HG02885 (cell line): ENCODE data around the gene DCST2.

Experiments used
- ATAC-seq: cut with Tn5 transposase; IDR thresholded peaks from one replicate; pipeline ENCODE4 v1.9.1; 2021; ENCODE audit warnings: mild to moderate bottlenecking; ENCODE audit not compliant: unreplicated experiment, poor library complexity

The DCST2 gene

DNA sequence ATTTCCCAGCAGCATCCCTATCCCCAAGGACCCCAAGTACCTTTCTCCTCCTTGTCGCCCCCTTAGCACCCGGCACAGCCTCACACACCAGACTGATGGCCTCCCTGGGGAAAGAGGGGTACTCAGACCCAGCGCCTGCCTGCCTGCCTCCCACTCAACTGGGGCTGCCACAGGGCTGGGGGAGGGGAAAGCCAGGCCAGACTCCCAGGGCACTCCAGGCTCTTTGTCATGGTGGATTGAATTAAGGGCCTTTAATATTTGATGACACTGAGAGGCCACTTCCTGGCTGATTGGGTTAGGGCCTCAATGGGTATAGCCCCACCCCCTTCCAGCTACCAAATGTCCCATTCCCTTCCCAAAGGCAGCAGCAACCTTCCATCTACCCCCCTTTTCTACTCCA is 64.8 kb downstream of the DCST2 start:
- ATAC-seq = no peak
